Activated CD8-positive, alpha-beta memory T cell treated with anti-CD3 and anti-CD28 coated beads for 48 hours (primary cell): ENCODE data around the gene DNALI1.
"Not testable (repeated sequence)": the region's sequence is repeated elsewhere in the genome, so short reads cannot be mapped to it uniquely, and the experiment has no call there.

Experiments
- DNase-seq, 3 experiments: peaks; one replicate each; pipeline ENCODE4 v3.0.0-alpha.2; 2020; ENCODE audit warnings: low read depth in 2 of 3, low spot score in 2 of 3

Gene DNALI1

GRCh38 chr1:37556712-37557196, at the start of gene DNALI1:
Gene DNALI1, plus strand, starts transcription at chr1:37556940. Its CDS starts 55 bp downstream, at chr1:37556995.
- peak in 1 of 3 experiments; percentile 14 for DNase-seq

GRCh38 chr1:37509181-37509580, 47.6 kb upstream of the DNALI1 start:
- DNase-seq = no peak

GRCh38 chr1:37513795-37514349, 42.9 kb upstream of the DNALI1 start:
- DNase-seq = peak in 2 of 3 experiments; percentile 28 to 40

- peak; percentile 74 to 79 (median 77) for DNase-seq
These were observed 42.2 kb upstream of the DNALI1 start, which contains the start of gene MEAF6 for GRCh38 chr1:37514350-37515184. Gene MEAF6, minus strand, starts transcription at chr1:37514766. Its CDS starts 20 bp downstream, at chr1:37514746.

- DNase-seq = no peak
These were observed 41.3 kb upstream of the DNALI1 start for GRCh38 chr1:37515185-37516034.

- no peak for DNase-seq
These were observed 39.2 kb upstream of the DNALI1 start for GRCh38 chr1:37517569-37517968.

- not testable (repeated sequence) for DNase-seq
These were observed 38.5 kb upstream of the DNALI1 start for GRCh38 chr1:37518241-37518640.

- peak; percentile 26 to 35 (median 26) for DNase-seq
These were observed 37.8 kb upstream of the DNALI1 start for GRCh38 chr1:37518929-37519328.

- DNase-seq = no peak
These were observed 37.1 kb upstream of the DNALI1 start for GRCh38 chr1:37519613-37520012.

- not testable (repeated sequence) for DNase-seq
These were observed 26.9 kb upstream of the DNALI1 start for GRCh38 chr1:37529888-37530287.

- DNase-seq = not testable (repeated sequence)
These were observed 24.2 kb upstream of the DNALI1 start for GRCh38 chr1:37532418-37533156.

- no peak for DNase-seq
These were observed 23.2 kb upstream of the DNALI1 start for GRCh38 chr1:37533317-37534093.

GRCh38 chr1:37537378-37537777, 19.4 kb upstream of the DNALI1 start:
- no peak for DNase-seq

GRCh38 chr1:37539154-37539553, 17.6 kb upstream of the DNALI1 start:
- not testable (repeated sequence) for DNase-seq

GRCh38 chr1:37540036-37540785, 16.5 kb upstream of the DNALI1 start:
- DNase-seq = no peak

- DNase-seq = no peak
These were observed 12.2 kb upstream of the DNALI1 start for GRCh38 chr1:37544530-37544929.

GRCh38 chr1:37545019-37545418, 11.7 kb upstream of the DNALI1 start:
- no peak for DNase-seq

- DNase-seq = no peak
These were observed 7.4 kb upstream of the DNALI1 start for GRCh38 chr1:37549341-37549740.

GRCh38 chr1:37553598-37553926, 3.2 kb upstream of the DNALI1 start:
- no peak for DNase-seq
